HG03280 (cell line): ENCODE data around the gene LEP.

Source experiments
- ATAC-seq: cut with Tn5 transposase; IDR thresholded peaks from one replicate; pipeline ENCODE4 v1.9.1; 2021; ENCODE audit warnings: mild to moderate bottlenecking, moderate library complexity; ENCODE audit not compliant: unreplicated experiment

The LEP gene

DNA sequence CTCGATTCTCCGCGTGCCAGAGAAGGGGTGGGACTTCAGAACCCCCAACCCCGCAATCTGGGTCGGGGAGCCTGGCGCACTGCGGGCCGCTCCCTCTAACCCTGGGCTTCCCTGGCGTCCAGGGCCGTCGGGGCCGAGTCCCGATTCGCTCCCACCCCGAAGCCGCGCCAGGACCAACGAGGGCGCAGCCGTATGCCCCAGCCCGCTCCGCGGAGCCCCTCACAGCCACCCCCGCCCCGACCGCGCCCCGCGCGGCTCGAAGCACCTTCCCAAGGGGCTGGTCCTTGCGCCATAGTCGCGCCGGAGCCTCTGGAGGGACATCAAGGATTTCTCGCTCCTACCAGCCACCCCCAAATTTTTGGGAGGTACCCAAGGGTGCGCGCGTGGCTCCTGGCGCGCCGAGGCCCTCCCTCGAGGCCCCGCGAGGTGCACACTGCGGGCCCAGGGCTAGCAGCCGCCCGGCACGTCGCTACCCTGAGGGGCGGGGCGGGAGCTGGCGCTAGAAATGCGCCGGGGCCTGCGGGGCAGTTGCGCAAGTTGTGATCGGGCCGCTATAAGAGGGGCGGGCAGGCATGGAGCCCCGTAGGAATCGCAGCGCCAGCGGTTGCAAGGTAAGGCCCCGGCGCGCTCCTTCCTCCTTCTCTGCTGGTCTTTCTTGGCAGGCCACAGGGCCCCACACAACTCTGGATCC is at the start of gene LEP:
Gene LEP (plus strand): TSS at position 583 of the 691 bp plus-strand sequence. CDS start 10,741 bp downstream, outside the sequence.
- no peak for ATAC-seq

GRCh38 chr7:128192497-128193142 is 48.5 kb upstream of the LEP start:
- ATAC-seq: no peak

- no peak for ATAC-seq
These were observed 46.4 kb upstream of the LEP start for GRCh38 chr7:128194533-128195282.

- no peak for ATAC-seq
These were observed 43.5 kb upstream of the LEP start for GRCh38 chr7:128197589-128197988.

DNA sequence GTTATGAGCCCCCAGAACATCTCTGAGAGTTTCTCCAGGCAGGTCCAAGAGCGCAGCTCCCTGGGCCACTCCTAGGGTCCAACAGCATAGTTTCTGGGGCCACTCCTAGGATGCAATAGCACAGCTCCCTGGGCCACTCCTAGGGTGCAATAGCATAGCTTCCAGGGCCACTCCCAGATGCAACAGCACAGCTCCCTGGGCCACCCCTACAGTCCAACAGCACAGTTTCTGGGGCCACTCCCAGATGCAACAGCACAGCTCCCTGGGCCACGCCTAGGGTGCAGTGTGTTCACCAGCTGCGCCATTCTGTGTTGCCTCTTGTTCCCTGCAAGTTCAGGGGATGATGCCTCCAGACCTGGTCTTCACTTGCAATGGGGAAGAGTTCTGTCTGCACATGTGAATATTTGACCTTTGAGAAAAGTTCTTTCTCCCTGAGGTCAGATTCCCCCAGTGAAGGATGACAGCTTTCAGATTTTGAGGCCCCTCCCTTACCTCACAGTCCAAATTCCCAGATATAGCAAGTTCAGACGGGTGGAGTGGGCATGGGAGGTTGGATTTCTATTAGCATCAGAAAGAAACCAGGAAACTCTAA is 43.0 kb upstream of the LEP start:
- no peak for ATAC-seq

- no peak for ATAC-seq
These were observed 40.7 kb upstream of the LEP start for GRCh38 chr7:128200376-128200775.

GRCh38 chr7:128201067-128201689 is 39.9 kb upstream of the LEP start:
- ATAC-seq: no peak

DNA sequence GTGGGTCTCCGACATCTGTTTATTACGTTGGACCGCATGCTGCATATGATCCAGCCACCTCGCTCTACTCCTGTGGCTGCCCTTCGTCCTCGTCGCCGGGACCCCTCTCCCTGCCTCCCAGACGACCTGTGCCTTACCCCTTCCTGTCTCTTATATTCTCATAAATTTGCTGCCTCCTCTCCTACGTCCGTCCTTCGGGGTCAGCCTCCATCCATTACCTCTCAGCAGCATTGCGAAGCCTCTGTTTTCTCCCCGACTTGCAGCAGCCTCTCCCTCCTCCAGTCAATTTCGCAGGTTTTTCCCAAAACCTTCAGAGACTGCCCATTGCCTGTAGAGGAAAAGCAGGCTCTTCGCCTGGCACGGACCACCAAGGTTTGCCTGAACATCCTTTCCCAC is 39.4 kb upstream of the LEP start:
- ATAC-seq: no peak

GRCh38 chr7:128202287-128202957 is 38.7 kb upstream of the LEP start:
- no peak for ATAC-seq

DNA sequence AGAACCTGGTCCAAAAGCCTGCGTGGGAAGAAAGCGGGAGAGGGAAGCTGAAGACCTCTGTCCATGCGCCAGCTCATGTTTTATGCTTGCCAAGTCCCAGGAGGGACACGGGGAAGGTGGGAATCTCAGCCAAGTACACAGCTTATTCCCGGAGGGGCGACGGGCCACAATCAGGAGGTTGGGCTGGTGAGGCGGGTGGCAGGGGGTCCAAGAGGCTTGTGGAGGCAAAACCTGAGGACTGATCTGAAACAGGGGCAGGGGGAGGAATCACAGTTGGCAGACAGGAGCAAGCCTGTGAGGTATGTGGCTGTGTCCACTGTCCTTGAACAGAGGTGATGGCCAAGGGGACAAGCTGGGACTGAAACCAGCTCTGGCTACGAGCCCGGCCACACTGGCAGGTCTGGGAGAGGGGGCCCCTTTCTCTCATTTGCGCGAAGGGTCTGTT is 38.0 kb upstream of the LEP start:
- ATAC-seq: no peak

GRCh38 chr7:128203710-128204214 is 37.3 kb upstream of the LEP start:
- no peak for ATAC-seq

DNA sequence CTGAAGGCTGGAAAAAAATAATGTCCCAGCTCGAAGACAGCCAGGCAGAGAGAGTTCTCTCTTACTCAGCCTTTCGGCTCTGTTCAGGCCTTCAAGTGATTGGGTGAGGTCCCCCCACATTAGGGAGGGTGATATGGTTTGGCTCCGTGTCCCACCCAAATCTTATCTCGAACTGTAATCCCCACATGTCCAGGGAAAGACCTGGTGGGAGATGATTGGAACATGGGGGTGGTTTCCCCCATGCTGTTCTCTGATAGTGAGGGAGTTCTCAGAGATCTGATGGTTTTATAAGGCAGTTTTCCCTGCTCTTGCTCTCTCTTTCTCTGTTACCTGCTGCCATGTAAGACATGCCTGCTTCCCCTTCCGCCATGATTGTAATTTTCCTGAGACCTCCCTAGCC is 36.6 kb upstream of the LEP start:
- ATAC-seq: no peak

GRCh38 chr7:128205068-128205467 is 36.0 kb upstream of the LEP start:
- ATAC-seq: no peak

DNA sequence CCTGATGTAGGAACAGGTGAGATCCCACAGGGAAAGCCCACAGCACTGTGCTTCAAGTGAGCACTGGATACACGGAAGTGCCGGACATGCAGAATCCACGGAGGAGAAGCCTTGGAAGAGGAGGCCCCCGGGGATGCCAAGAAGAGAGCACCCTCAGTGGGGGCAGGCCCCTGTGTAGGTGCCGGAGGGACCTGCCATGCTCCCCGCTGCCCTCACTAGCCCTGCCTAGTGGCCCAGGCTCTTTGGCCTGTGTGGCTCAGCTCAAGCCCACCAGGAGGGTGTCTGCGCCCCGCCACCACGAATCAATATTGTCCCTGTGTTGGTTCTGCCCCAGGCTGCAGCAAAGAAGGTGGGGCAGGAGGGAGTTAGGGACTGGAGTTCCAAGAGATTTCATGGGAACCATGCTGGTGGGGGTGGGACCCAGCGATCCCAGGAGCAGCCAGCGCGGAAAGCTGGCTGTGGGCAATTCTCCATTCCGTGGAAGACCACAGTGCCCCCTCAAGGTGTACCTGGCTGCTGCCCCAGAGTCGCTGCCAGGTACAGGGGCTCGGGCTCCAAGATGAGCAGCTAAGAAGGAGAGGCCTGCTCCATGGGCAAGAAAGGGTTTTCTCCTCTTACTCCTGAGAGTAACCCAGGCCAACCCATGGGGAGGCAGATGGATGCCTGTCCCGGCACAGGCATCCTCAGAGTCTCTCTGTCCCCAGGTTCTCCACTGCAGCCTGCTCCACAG is 34.9 kb upstream of the LEP start:
- no peak for ATAC-seq

- ATAC-seq: no peak
These were observed 34.2 kb upstream of the LEP start for GRCh38 chr7:128206747-128207500.

GRCh38 chr7:128207609-128208008 is 33.5 kb upstream of the LEP start:
- ATAC-seq: no peak

DNA sequence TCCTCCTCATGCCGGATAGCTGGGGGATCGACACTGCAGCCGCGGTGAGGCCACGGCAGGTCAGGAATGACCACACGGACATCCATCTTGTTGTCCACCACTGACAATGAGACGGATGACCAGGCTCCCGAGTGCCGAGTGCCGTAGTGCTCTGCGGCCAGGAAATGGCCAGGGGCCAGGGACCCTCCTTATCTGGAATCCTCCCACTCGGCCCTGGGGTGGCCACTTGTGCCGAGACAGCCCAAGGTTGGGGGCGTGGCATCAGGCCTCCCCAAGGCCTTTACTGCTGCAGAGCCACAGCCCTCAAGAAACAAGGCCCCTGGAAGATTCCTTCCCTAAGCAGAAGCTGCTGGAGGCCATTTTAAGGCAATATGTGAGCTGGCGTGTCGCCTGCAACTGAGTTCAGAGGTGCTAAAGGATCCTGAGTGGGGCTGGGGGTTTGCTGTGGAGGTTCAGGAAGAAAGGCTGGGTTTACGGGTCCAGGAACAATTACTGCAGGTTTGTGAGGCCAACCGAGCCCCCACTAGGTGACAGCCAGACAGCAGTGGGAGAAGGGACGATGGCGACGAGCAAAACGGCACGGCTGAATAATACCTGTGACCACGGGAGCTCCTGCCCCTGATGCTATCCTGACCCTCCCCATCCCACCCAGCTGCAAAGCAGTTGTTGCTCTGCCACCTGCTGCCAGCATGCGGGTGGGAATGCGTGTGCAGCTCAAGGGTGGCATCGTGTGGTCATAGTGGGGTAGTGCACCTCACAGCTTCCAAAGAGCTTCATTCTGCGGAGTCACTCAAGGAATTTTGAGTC is 31.6 kb upstream of the LEP start:
- no peak for ATAC-seq

GRCh38 chr7:128210036-128210347 is 31.1 kb upstream of the LEP start:
- ATAC-seq: no peak
